ENCODE data around the gene MGAT5B. TPM values are rescaled to one million over a fixed set of nuclear protein-coding genes. Genes with fewer than 3 reads are reported as not detected.
A peak's percentile ranks its signal among the peaks of the same experiment; 100 is the strongest.
"Not testable (repeated sequence)": the region's sequence is repeated elsewhere in the genome, so short reads cannot be mapped to it uniquely, and the experiment has no call there.

MGAT5B gene
- total and polyA plus RNA-seq, 2 of the 13 experiments (the other 11 are each of a cell fraction or from before 2014, with no cell fraction given) = 0.07 to 0.13 TPM

DNA sequence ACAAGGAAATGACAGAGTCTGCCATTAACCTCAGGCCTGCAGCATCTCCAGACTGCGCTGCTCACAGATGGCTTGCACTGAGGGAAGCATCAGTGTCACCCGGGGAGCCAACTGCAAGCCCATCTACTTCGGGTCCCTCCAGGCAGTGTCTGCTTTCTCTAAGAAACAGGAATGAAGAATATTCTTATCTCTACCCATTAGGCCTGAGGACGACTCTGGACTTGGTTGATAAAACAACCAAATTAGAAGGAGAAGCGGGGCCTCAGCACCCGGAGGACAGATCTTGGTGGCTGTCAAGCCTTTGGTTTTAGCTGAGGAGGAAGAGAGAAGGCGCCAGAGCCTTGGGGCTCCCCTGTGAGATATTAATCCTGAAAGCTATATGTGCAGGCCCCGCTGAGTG is 19.5 kb upstream of the MGAT5B start:
- ChIA-PET CTCF (ENCODE audit: low intra/inter-chr PET ratio, low total read pairs) (no interaction called here), POLR2A (no interaction called here)
- 0 out of 2 replicates have a peak, but pooled peaks cover 4% of the 10 kb centered on the region for H3K4me1 ChIP-seq (ENCODE audit: insufficient read depth, low read length)
- no peak overlapping the region for H3K27ac ChIP-seq (ENCODE audit: extremely low read length, insufficient read depth, low read length)
- DNase-seq (ENCODE audit: low spot score) (no peak), ATAC-seq (no peak), FAIRE-seq (no peak)
- BruUV-seq (replicated peaks) = no TSS peak
- H3K79me2 ChIP-seq (ENCODE audit: insufficient read depth, low read length) = no peaks in the 10 kb centered on the region
- no peaks in the 10 kb centered on the region for H3K9me3 ChIP-seq (ENCODE audit: low read length)
- WGBS (ENCODE audit: low lambda C conversion rate) = 59% methylated on average over 8 of the region's 8 CpGs
- in situ Hi-C loops (cut with HindIII; ENCODE audit: extremely low pct_ligation_motif_present, low pct_unique_long_range_greater_than_20kb) = no loop called here
- H2AFZ ChIP-seq (ENCODE audit: low read length) = no peak overlapping the region
- H3K27me3 ChIP-seq (ENCODE audit: control insufficient read depth in 1 of 2, insufficient read depth in 2 of 2, low read length in 2 of 2) = peaks cover 2 to 63% of the 10 kb centered on the region in 2 experiments; a peak in 4 of 5 replicates
- no peaks in the 10 kb centered on the region for H4K20me1 ChIP-seq (ENCODE audit: insufficient read depth, low read length)
- H3K4me3 ChIP-seq (replicated peaks in 1 of 3; ENCODE audit: insufficient read depth in 1 of 3, low read depth in 2 of 3, low read length in 3 of 3) = no peak overlapping the region
- H3K4me2 ChIP-seq (ENCODE audit: low read depth, low read length) = no peak overlapping the region
- H3K9ac ChIP-seq (ENCODE audit: insufficient read depth, low read depth, low read length) = no peak overlapping the region
- no peak for TF ChIP-seq ZNF280D (CRISPR knock-in tag; IDR thresholded peaks at IDR 0.05)
- no peak for TF ChIP-seq ZEB1 (IDR thresholded peaks at IDR 0.05; ENCODE audit: insufficient replicate concordance, low read depth)
- TF ChIP-seq IKZF1 (IDR thresholded peaks at IDR 0.05) = no peak
- no peak for TF ChIP-seq EZH2 (conservative IDR thresholded peaks at IDR 0.05; ENCODE audit: low read depth, low read length)
- no peak for TF ChIP-seq ARNT2 (CRISPR knock-in tag; IDR thresholded peaks at IDR 0.05; ENCODE audit: low read depth)
- no peaks in the 10 kb centered on the region for H3K36me3 ChIP-seq (replicated peaks in 1 of 2; ENCODE audit: control insufficient read depth in 1 of 2, insufficient read depth in 2 of 2, low read length in 2 of 2)
- intact Hi-C loops (cut with micrococcal nuclease; ENCODE audit: unreplicated experiment) = no loop called here

DNA sequence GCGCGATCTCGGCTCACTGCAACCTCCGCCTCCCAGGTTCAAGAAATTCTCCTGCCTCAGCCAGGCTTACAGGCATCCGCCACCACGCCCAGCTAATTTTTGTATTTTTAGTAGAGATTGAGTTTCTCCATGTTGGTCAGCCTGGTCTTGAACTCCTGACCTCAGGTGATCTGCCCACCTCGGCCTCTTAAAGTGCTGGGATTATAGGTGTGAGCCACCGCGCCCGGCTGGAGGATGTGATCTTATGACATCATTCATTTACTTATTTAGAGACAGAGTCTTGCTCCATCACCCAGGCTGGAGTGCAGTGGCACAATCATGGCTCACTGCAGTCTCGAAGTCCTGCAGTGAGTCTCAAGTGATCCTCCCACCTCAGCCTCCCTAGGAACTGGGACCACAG is 19.0 kb upstream of the MGAT5B start:
- ATAC-seq; BruUV-seq (replicated peaks); H3K9ac ChIP-seq (ENCODE audit: insufficient read depth, low read depth, low read length); CTCF ChIA-PET (ENCODE audit: low intra/inter-chr PET ratio, low total read pairs); H2AFZ ChIP-seq (ENCODE audit: low read length); H3K36me3 ChIP-seq (replicated peaks in 1 of 2; ENCODE audit: control insufficient read depth in 1 of 2, insufficient read depth in 2 of 2, low read length in 2 of 2); H3K4me3 ChIP-seq (replicated peaks in 1 of 3; ENCODE audit: insufficient read depth in 1 of 3, low read depth in 2 of 3, low read length in 3 of 3); H4K20me1 ChIP-seq (ENCODE audit: insufficient read depth, low read length); intact Hi-C loops (cut with micrococcal nuclease; ENCODE audit: unreplicated experiment); H3K27ac ChIP-seq (ENCODE audit: extremely low read length, insufficient read depth, low read length); H3K79me2 ChIP-seq (ENCODE audit: insufficient read depth, low read length); H3K4me1 ChIP-seq (ENCODE audit: insufficient read depth, low read length); H3K9me3 ChIP-seq (ENCODE audit: low read length); in situ Hi-C loops (cut with HindIII; ENCODE audit: extremely low pct_ligation_motif_present, low pct_unique_long_range_greater_than_20kb); DNase-seq (ENCODE audit: low spot score); POLR2A ChIA-PET; H3K4me2 ChIP-seq (ENCODE audit: low read depth, low read length); FAIRE-seq; TF ChIP-seq ATF7 (CRISPR knock-in tag; IDR thresholded peaks at IDR 0.05): not testable (repeated sequence)
- TF ChIP-seq ATF7 (IDR thresholded peaks at IDR 0.05) = peak; percentile 88
- peaks cover 2 to 63% of the 10 kb centered on the region in 2 experiments; a peak in 4 of 5 replicates for H3K27me3 ChIP-seq (ENCODE audit: control insufficient read depth in 1 of 2, insufficient read depth in 2 of 2, low read length in 2 of 2)
- 74% methylated on average over 11 of the region's 11 CpGs for WGBS (ENCODE audit: low lambda C conversion rate)

Data from HepG2 (cell line).